HepG2 (cell line): ENCODE results near the gene TMTC2. TPM values are rescaled to one million over a fixed set of nuclear protein-coding genes. Genes with fewer than 3 reads are reported as not detected.

Source experiments
- ATAC-seq: fragments of 200-7000 bp; cut with Tn5 transposase; 3 replicates; pipeline ENCODE4 v1.9.1; 2020; ENCODE audit warnings: mild to moderate bottlenecking, moderate library complexity
- BruUV-seq: library from RNA; stranded (reverse); fragments of 400-500 nt; replicated peaks from 2 replicates; lab custom pipeline; 2021; lab: Mats Ljungman, UMichigan
- CTCF ChIA-PET: fragments of 300-600 bp; formaldehyde crosslinking; extraction: SDS; loops from one replicate; lab custom pipeline; 2021; ENCODE audit warnings: low total read pairs, inconsistent platforms, low intra/inter-chr PET ratio; lab: Yijun Ruan, JAX
- POLR2A ChIA-PET: fragments of 350-600 bp; sonication (Branson Sonifier 250); formaldehyde crosslinking; loops from one replicate; lab custom pipeline; 2020; ENCODE audit warnings: antibody characterized with exemption, inconsistent platforms; lab: Yijun Ruan, JAX
- DNase-seq: peaks from one replicate; pipeline ENCODE4 v3.0.0-alpha.2; 2015; ENCODE audit warnings: low spot score
- FAIRE-seq: peaks from 3 replicates; lab custom pipeline; 2011; peaks lifted over from hg19 to GRCh38; lab: Jason Lieb, UNC
- H2AFZ ChIP-seq: one replicate; pipeline ENCODE4 v1.6.1; 2011; ENCODE audit warnings: low read length, inconsistent platforms
- H3K27ac ChIP-seq: fragments of 300-600 bp; 3 replicates; pipeline ENCODE4 v1.8.0; 2011; ENCODE audit warnings: mixed run types, mild to moderate bottlenecking, mixed read lengths, low read length, inconsistent platforms; ENCODE audit not compliant: insufficient read depth; ENCODE audit errors: extremely low read length
- H3K27me3 ChIP-seq, 2 experiments: fragments of 200-600 bp in 1 of 2; 2 replicates in 1 of 2; 3 replicates in 1 of 2; pipeline versions ENCODE4 v1.6.0 to v1.8.0; 2011; ENCODE audit warnings: low read length in 2 of 2, mild to moderate bottlenecking in 2 of 2, moderate library complexity in 2 of 2, inconsistent platforms in 1 of 2; ENCODE audit not compliant: insufficient read depth in 2 of 2, control insufficient read depth in 1 of 2
- H3K36me3 ChIP-seq, 2 experiments: fragments of 200-600 bp in 1 of 2; replicated peaks in 1 of 2; 2 replicates in 1 of 2; 3 replicates in 1 of 2; pipeline versions ENCODE4 v1.5.1 to v1.8.0; 2011; ENCODE audit warnings: low read length in 2 of 2, inconsistent platforms in 1 of 2; ENCODE audit not compliant: insufficient read depth in 2 of 2, control insufficient read depth in 1 of 2
- H3K4me1 ChIP-seq: 2 replicates; pipeline ENCODE4 v1.5.1; 2012; ENCODE audit warnings: low read length, inconsistent platforms; ENCODE audit not compliant: insufficient read depth
- H3K4me2 ChIP-seq: 2 replicates; pipeline ENCODE4 v1.6.0; 2011; ENCODE audit warnings: low read depth, low read length, inconsistent platforms
- H3K4me3 ChIP-seq, 3 experiments: fragments of 200-600 bp in 1 of 3; sonication (generic), shearing (Covaris generic) in 1 of 3; replicated peaks in 1 of 3; 2 replicates each; pipeline ENCODE4 v1.5.1; 2011 to 2016; ENCODE audit warnings: low read length in 3 of 3, inconsistent platforms in 2 of 3, low read depth in 2 of 3, mild to moderate bottlenecking in 2 of 3, control low read depth in 1 of 3, mixed read lengths in 1 of 3; ENCODE audit not compliant: insufficient read depth in 1 of 3
- H3K79me2 ChIP-seq: one replicate; pipeline ENCODE4 v1.6.1; 2011; ENCODE audit warnings: low read length, inconsistent platforms; ENCODE audit not compliant: insufficient read depth
- H3K9ac ChIP-seq: 2 replicates; pipeline ENCODE4 v1.6.0; 2011; ENCODE audit warnings: mild to moderate bottlenecking, low read depth, low read length, inconsistent platforms; ENCODE audit not compliant: insufficient read depth
- H3K9me3 ChIP-seq: 2 replicates; pipeline ENCODE4 v1.5.1; 2012; ENCODE audit warnings: mild to moderate bottlenecking, low read length
- H4K20me1 ChIP-seq: 2 replicates; pipeline ENCODE4 v1.6.0; 2011; ENCODE audit warnings: inconsistent platforms, mild to moderate bottlenecking, low read length, moderate library complexity; ENCODE audit not compliant: insufficient read depth
- ATF1 ChIP-seq: IDR thresholded peaks from 2 replicates; pipeline ENCODE4 v1.6.1; 2016; ENCODE audit warnings: mild to moderate bottlenecking, control low read depth
- ATF7 ChIP-seq, 2 experiments: fragments of 450-650 bp in 1 of 2; sonication (generic) in 1 of 2; formaldehyde crosslinking in 1 of 2; IDR thresholded peaks; 2 replicates each; pipeline versions ENCODE4 v1.4.0 to v1.6.1; 2016 to 2020; ENCODE audit warnings: antibody characterized with exemption in 1 of 2, mild to moderate bottlenecking in 1 of 2, missing genetic modification reagents in 1 of 2
- HMG20B ChIP-seq: conservative IDR thresholded peaks from 2 replicates; pipeline ENCODE4 v1.6.1; 2016; ENCODE audit warnings: missing genetic modification reagents, missing compliant biosample characterization
- MYNN ChIP-seq: sonication (generic); formaldehyde crosslinking; IDR thresholded peaks from 2 replicates; pipeline ENCODE4 v1.4.0; 2020; ENCODE audit warnings: mild to moderate bottlenecking, low read depth, missing genetic modification reagents
- NCOR1 ChIP-seq: fragments of 200-600 bp; sonication (generic); IDR thresholded peaks from 2 replicates; pipeline ENCODE4 v1.7.0; 2017; ENCODE audit warnings: antibody characterized with exemption, low read length, borderline replicate concordance
- NR3C1 ChIP-seq: sonication (generic); formaldehyde crosslinking; IDR thresholded peaks from 2 replicates; pipeline ENCODE4 v1.4.0; 2020; ENCODE audit warnings: missing genetic modification reagents
- TAF15 ChIP-seq: fragments of 200-400 bp; formaldehyde crosslinking; IDR thresholded peaks from one replicate; pipeline ENCODE4 v1.6.1; 2018; ENCODE audit warnings: mild to moderate bottlenecking, low read depth, low read length; ENCODE audit not compliant: poor library complexity, severe bottlenecking
- ZNF446 ChIP-seq: sonication (generic); formaldehyde crosslinking; IDR thresholded peaks from 2 replicates; pipeline ENCODE4 v1.5.0; 2020; ENCODE audit warnings: mild to moderate bottlenecking, missing genetic modification reagents
- WGBS: methylation state at CpG from one replicate; pipeline ENCODE4 v1.1.6; 2017; ENCODE audit warnings: low lambda C conversion rate; 5-methylcytosine and 5-hydroxymethylcytosine counted together
- in situ Hi-C: cut with HindIII; loops from 2 replicates; pipeline ENCODE4 v1.10.0; 2017; ENCODE audit warnings: low pct_unique_long_range_greater_than_20kb; ENCODE audit not compliant: extremely low pct_ligation_motif_present
- intact Hi-C: fragments of 100-400 bp; cut with micrococcal nuclease; formaldehyde crosslinking; loops from one replicate; pipeline ENCODE4 v1.10.0; 2022; ENCODE audit not compliant: unreplicated experiment
- polyA plus RNA-seq, 8 experiments: library from polyadenylated mRNA; depleted of rRNA in 3 of 8; stranded (reverse) in 7 of 8; unstranded in 1 of 8; fragments of >200 nt; fragmentation: Illumina TruSeq in 4 of 8; extraction: Trizol in 4 of 8; gene quantifications; 2 replicates each; pipeline versions ENCODE4 v1.2.1 to v1.2.3, GENCODE V29; 2011 to 2016; ENCODE audit warnings: low read depth in 4 of 8, missing spikeins in 1 of 8, mixed read lengths in 1 of 8; ENCODE audit not compliant: insufficient read depth in 1 of 8
- total RNA-seq, 5 experiments: library from RNA; depleted of rRNA; stranded (reverse); fragments of >200 nt; fragmentation: Illumina TruSeq; extraction: Trizol; gene quantifications; 2 replicates each; pipeline ENCODE4 v1.2.3, GENCODE V29; 2016; ENCODE audit warnings: low read depth in 1 of 5
- TF ChIP-seq, protein P1 (sequence below): sonication (generic); formaldehyde crosslinking; IDR thresholded peaks from 2 replicates; pipeline ENCODE4 v1.4.0; 2020; ENCODE audit warnings: missing genetic modification reagents, mild to moderate bottlenecking, borderline replicate concordance
- TF ChIP-seq, protein P2 (sequence below): sonication (generic); formaldehyde crosslinking; IDR thresholded peaks from 2 replicates; pipeline ENCODE4 v1.4.0; 2020; ENCODE audit warnings: missing genetic modification reagents, borderline replicate concordance

TMTC2 gene
- total and polyA plus RNA-seq, 2 of the 13 experiments (the other 11 are each of a cell fraction or from before 2014, with no cell fraction given), result 0.55 to 0.63 TPM

DNA sequence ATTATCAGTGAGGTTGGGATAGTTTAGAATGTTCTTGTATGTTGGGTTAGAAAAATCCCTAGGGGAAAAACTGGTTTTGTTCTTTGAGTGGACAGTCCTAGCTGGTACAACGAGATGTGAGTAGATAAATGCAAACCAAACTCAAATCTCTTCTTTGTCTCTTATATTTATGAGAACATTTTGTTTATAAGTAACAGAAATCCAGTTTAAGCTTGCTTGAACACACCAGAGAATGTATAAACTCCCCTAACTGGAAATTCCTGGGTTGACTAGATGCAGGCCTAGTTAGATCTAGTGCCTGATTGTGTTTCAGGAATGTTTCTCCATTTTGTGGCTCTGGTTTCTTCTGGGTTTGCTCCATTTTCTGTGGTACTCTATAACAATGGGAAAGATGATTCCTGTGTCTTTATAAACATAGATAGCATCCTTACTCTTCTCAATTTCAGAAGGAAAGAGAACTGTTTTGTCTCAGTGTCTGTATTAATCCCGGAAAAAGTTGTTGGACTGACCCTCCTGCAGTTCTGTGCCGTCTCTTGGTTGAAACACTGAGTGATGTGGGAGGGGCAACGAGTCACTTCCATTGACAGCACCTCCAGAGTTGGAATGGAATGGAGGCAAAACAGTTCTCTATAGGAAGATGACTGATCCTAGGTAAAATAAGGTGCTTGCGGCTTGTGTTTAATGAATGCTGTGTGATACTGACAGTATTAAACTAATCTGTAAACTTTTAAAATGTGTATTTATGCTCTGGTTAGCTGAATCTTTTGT is 244.8 kb downstream of the TMTC2 start (continued):
- TF ChIP-seq ATF7 (IDR thresholded peaks at IDR 0.05) (no peak), ATF7 (CRISPR knock-in tag; IDR thresholded peaks at IDR 0.05) (no peak)

DNA sequence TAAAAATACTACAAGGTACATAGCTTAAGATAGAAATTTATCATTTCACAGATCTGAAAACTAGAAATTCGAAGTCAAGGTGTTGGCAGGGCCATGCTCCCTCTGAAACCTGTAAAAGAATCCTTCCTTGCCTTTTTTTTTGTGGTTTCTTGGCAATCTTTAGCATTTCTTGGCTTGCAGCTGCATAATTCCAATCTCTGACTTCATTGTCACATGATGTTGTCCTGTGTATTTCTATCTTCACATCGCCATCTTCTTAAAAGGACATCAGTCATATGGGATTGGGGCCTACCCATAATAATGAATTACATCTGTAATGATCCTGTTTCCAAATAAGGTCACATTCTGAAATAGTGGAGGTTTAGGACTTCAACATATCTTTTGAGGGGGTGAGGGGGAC is 250.4 kb downstream of the TMTC2 start:
- Histone ChIP-seq H3K27me3 (no peaks in the 10 kb centered on the region; a peak in 1 of 5 replicates), H4K20me1 (no peaks in the 10 kb centered on the region), H3K27ac (no peak overlapping the region), H3K36me3 (no peaks in the 10 kb centered on the region), H3K9ac (no peak overlapping the region), H3K9me3 (no peaks in the 10 kb centered on the region), H2AFZ (no peak overlapping the region), H3K4me1 (no peaks in the 10 kb centered on the region), H3K4me3 (no peak overlapping the region), H3K4me2 (no peak overlapping the region), H3K79me2 (no peaks in the 10 kb centered on the region)
- TF ChIP-seq, protein P1, sequence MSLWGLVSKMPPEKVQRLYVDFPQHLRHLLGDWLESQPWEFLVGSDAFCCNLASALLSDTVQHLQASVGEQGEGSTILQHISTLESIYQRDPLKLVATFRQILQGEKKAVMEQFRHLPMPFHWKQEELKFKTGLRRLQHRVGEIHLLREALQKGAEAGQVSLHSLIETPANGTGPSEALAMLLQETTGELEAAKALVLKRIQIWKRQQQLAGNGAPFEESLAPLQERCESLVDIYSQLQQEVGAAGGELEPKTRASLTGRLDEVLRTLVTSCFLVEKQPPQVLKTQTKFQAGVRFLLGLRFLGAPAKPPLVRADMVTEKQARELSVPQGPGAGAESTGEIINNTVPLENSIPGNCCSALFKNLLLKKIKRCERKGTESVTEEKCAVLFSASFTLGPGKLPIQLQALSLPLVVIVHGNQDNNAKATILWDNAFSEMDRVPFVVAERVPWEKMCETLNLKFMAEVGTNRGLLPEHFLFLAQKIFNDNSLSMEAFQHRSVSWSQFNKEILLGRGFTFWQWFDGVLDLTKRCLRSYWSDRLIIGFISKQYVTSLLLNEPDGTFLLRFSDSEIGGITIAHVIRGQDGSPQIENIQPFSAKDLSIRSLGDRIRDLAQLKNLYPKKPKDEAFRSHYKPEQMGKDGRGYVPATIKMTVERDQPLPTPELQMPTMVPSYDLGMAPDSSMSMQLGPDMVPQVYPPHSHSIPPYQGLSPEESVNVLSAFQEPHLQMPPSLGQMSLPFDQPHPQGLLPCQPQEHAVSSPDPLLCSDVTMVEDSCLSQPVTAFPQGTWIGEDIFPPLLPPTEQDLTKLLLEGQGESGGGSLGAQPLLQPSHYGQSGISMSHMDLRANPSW (CRISPR knock-in tag), result no peak
- no peak for TF ChIP-seq ZNF446 (CRISPR knock-in tag)
- TF ChIP-seq, protein P2, sequence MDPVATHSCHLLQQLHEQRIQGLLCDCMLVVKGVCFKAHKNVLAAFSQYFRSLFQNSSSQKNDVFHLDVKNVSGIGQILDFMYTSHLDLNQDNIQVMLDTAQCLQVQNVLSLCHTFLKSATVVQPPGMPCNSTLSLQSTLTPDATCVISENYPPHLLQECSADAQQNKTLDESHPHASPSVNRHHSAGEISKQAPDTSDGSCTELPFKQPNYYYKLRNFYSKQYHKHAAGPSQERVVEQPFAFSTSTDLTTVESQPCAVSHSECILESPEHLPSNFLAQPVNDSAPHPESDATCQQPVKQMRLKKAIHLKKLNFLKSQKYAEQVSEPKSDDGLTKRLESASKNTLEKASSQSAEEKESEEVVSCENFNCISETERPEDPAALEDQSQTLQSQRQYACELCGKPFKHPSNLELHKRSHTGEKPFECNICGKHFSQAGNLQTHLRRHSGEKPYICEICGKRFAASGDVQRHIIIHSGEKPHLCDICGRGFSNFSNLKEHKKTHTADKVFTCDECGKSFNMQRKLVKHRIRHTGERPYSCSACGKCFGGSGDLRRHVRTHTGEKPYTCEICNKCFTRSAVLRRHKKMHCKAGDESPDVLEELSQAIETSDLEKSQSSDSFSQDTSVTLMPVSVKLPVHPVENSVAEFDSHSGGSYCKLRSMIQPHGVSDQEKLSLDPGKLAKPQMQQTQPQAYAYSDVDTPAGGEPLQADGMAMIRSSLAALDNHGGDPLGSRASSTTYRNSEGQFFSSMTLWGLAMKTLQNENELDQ (CRISPR knock-in tag), result no peak
- TF ChIP-seq MYNN (CRISPR knock-in tag), result no peak
- TF ChIP-seq HMG20B (CRISPR knock-in tag), result no peak
- TF ChIP-seq NR3C1, result no peak
- TF ChIP-seq ATF1 (CRISPR knock-in tag), result no peak
- TF ChIP-seq NCOR1, result no peak
- TF ChIP-seq TAF15, result no peak
- POLR2A ChIA-PET, result no interaction called here
- CTCF ChIA-PET, result no interaction called here
- BruUV-seq, result no TSS peak
- FAIRE-seq (no peak), DNase-seq (no peak), ATAC-seq (no peak)
- intact Hi-C loops (no loop called here), in situ Hi-C loops (no loop called here)
- 0% methylated on average over 2 of the region's 2 CpGs for WGBS
